HFF-Myc (cell line): ENCODE results near the gene TTC7B.

ENCODE experiments used
- DNase-seq: peaks from one replicate; pipeline ENCODE4 v3.0.0-alpha.2; 2011; ENCODE audit warnings: low read depth; ENCODE audit errors: extremely low read depth
- H3K4me3 ChIP-seq: replicated peaks from 2 replicates; pipeline ENCODE4 v1.5.1; 2011; ENCODE audit warnings: low read depth, mild to moderate bottlenecking, control low read depth, low read length
- CTCF ChIP-seq: IDR thresholded peaks from 2 replicates; pipeline ENCODE4 v1.5.1; 2012; ENCODE audit warnings: mild to moderate bottlenecking, low read depth, low read length, control low read depth; ENCODE audit errors: missing control alignments

Gene TTC7B

GRCh38 chr14:90488256-90488655 lies 328.0 kb downstream of the TTC7B start:
- no peak for TF ChIP-seq CTCF
- H3K4me3 ChIP-seq: no peak overlapping the region
- DNase-seq: no peak

DNA sequence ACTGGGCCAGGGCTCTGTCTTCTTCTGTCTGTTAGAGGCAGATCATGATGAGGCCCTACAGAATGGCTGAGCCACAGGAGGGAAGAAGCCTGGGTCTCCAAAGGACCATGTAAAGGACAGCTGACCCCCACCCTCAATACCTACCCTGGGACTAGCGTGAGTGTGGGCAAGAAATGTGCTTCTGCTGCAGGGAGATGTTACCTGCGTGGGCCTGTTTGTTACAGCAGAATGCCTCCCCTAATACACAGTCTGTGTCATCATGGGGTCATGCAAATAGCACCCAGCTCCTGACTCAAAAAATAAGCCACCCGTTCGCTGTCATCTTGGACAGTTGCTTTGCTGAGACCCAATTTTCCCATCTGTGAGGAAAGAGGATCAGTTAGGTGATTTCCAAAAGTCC lies 328.8 kb downstream of the TTC7B start:
- no peak for DNase-seq
- no peak overlapping the region for H3K4me3 ChIP-seq
- no peak for TF ChIP-seq CTCF

DNA sequence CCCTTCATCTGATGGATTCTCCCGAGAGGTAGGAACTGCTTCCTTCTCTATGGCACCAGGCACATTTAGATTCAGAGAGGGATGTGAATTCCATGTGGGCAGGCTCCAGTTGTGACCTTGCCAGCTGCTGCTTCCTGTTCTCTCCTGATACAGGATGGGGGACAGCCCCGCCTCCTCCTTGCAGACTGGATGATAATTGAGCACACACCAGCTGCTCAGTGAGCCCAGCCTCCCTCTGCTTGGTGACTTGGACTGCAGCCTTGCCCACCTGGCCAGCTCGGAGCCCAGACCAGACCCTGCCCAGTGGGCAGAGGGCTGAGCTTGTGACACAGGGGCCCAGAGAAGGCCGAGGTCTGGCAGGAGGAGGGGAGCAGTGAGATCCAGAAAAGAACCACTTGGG lies 329.2 kb downstream of the TTC7B start:
- no peak for TF ChIP-seq CTCF
- no peak overlapping the region for H3K4me3 ChIP-seq
- DNase-seq: no peak

DNA sequence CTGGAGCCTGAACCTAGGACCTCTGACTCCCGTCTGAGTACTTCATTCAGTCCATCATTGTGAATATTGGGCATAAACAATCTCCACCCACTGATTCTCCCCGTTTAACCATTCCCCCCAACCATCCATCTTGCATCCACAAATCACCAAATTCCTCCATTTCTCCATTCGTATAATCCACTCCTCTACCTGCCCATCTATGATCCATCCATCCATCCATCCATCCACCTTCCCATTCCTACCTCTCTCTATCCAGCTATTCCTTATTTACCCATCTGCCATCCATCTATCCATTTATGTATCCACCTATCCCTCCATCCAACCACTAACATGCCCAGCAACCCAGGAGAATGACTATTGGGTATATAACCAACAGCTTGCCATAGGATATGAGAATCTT lies 331.9 kb downstream of the TTC7B start:
- DNase-seq: no peak
- H3K4me3 ChIP-seq: no peak overlapping the region
- no peak for TF ChIP-seq CTCF

DNA sequence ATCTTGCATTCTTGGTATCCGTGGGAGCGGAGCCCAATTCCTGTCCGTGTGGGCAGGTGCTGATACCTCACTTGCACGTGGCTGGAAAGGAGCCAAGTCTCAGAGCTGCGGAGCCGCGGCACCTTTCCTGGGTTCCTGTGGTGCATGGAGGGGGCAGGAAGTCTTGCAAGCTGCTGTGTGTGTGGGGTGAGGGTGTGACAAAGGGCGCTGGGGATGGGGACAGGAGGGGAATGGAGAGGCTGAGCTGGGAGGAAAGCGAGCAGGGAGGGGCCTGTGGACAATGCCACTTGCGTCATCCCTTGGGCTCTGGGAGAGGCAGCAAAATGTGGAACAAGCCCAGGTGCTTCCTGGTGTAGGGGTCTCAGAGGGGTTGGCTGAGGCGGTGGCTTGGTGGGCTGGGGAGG lies 332.7 kb downstream of the TTC7B start:
- DNase-seq: no peak
- TF ChIP-seq CTCF: no peak
- no peak overlapping the region for H3K4me3 ChIP-seq

- H3K4me3 ChIP-seq: no peak overlapping the region
- no peak for TF ChIP-seq CTCF
- DNase-seq: no peak
These were observed 333.1 kb downstream of the TTC7B start for GRCh38 chr14:90483117-90483516.

GRCh38 chr14:90475298-90475697 lies 340.9 kb downstream of the TTC7B start:
- no peak overlapping the region for H3K4me3 ChIP-seq
- TF ChIP-seq CTCF: no peak
- no peak for DNase-seq
